ENCODE results near the gene C15orf61.
A peak's percentile ranks its signal among the peaks of the same experiment; 100 is the strongest.

C15orf61 gene

DNA sequence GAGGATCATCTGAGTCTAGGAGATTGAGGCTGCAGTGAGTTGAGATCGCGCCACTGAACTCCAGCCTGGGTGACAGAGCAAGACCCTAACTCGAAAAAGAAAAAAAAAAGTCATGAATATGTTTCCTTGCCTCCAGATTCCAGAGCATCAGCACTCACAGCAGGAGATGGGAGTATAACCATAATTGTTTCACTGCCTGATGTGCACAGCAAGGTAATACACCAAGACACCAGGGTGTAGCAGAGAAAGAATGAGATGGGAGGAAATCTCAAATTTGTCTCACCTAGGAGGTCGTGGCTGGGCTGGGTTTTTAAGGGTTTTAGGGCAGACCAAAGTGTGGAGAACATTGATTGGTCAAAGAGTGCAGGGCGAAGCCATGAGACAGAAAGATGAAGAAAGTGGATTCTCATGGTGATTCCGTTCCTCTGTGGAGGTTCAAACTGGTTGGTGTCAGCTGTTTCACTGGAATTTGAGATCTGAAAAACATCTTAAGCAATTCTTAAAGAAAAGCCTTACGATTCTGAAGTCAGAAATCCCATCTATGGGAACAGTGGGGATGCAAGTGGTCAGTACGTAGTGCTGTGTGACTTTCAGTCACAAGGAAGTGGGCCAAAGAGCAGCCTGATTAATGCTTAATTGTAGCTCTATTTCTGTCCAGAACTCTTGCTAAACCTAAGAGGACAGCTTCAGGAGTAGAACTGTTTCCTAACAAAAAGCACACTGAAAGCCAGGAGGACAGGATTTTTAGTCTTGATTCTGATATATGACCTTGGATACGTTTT, 7.8 kb upstream of the C15orf61 start:
- no peak overlapping the region for H3K4me3 ChIP-seq (ENCODE audit: low read depth, low read length)
- TF ChIP-seq, protein P1, sequence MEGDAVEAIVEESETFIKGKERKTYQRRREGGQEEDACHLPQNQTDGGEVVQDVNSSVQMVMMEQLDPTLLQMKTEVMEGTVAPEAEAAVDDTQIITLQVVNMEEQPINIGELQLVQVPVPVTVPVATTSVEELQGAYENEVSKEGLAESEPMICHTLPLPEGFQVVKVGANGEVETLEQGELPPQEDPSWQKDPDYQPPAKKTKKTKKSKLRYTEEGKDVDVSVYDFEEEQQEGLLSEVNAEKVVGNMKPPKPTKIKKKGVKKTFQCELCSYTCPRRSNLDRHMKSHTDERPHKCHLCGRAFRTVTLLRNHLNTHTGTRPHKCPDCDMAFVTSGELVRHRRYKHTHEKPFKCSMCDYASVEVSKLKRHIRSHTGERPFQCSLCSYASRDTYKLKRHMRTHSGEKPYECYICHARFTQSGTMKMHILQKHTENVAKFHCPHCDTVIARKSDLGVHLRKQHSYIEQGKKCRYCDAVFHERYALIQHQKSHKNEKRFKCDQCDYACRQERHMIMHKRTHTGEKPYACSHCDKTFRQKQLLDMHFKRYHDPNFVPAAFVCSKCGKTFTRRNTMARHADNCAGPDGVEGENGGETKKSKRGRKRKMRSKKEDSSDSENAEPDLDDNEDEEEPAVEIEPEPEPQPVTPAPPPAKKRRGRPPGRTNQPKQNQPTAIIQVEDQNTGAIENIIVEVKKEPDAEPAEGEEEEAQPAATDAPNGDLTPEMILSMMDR (IDR thresholded peaks at IDR 0.05; ENCODE audit: low read depth, low read length), result no peak

DNA sequence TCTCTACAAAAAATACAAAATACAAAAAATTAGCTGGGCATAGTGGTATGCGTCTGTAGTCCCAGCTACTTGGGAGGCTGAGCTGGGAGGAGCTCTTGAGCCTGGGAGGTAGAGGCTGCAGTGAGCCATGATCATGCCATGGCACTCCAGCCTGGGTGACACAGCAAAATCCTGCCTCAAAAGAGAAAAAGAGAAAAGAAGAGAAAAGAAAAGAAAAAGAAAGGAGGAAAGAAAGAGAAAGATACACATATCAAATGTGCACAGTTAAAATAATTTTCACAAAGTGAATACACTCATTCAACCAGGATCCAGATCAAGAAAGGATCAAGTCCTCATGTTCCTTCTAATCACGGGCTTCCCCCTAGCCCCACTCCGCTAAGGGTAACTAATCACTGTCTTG, 5.8 kb upstream of the C15orf61 start:
- TF ChIP-seq, protein P1 (IDR thresholded peaks at IDR 0.05; ENCODE audit: low read depth, low read length), result no peak
- no peak overlapping the region for H3K4me3 ChIP-seq (ENCODE audit: low read depth, low read length)

DNA sequence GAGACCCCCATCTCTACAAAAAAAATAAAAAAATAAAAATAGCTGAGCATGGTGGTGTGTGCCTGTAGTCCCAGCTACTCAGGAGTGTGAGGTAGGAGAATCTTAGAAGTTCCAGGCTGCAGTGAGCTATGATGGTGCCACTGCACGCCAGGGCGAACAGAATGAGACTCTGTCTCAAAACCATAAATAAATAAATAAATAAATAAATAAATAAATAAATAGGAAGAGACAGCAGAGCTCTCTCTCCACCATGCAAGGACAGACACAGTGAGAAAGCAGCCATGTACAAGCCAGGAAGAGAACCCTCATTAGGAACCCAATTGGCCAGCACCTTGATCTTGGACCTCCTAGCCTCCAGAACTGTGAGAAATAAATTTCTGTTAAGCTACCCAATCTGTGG, 5.4 kb upstream of the C15orf61 start:
- H3K4me3 ChIP-seq (ENCODE audit: low read depth, low read length), result no peak overlapping the region
- TF ChIP-seq, protein P1 (IDR thresholded peaks at IDR 0.05; ENCODE audit: low read depth, low read length), result no peak

DNA sequence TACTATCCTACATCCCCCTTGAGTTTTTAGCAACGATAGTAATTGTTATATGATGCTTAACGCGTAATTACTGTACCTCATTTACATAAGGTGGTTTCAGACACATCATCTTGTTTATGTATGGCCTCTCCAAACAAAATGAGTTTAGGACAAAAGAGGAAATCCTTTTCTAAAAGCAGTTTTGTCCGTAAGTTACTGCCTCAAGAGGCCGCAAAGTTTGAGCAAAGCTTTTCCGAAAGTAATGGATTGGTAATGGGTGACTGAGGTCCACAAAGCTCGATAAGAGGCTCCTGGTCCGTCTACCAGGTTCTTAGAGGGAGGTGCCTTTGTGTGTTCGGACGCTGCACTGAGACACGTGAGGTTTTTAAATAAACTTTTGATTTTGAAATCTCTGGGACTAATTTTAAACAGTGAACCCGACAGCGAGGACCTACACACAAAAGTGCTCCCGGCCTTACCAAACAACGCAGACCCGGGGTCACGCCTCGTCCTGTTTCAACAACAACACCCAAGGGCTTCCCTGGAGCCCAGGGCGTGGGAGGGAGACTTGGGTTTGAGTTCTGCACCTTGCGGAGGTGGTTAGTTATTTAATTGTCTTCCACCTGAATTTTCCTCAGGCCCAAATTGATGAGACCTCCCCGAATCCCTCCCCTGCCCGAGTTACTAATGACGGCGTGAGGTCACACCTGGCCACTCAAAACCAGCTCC, 456 bp upstream of the C15orf61 start:
- H3K4me3 ChIP-seq (ENCODE audit: low read depth, low read length), result peak overlapping the region; percentile 83

DNA sequence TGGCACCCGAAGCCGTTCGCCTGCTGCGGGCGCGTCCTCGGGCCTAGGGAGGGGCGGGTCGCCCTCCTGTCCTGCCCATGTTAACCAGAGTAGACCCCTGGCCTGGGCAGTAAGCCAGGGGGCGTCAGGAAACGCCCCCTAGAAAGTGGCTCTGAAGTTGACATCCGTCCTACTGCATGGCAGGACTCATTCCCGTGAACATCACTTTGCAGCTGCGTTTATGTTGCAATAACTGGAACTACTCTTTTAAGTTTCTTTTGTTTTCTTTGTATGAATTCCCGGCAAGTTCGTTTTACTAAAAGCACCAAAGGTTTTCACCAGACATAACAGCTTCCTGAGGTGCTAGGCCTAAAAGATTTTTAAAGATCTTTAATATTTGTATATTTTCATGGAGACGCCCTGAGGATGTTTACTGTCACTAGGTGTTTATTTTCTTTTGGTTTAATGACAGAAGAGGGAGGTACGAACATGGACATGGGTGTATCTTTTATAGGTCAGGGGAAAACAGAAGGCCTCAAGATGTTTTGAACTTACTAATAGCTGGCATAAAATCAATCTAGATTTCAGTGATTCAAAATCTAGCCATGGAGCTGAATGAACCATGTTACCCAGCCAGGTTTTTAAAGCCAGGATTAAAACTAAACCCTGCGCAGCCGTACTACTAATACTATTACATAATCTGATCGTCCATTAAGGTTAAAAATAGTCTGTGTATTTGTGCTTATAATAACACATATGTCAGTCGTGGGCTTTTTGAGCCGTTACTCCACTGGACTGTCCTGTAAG, 1.0 kb downstream of the C15orf61 start:
- H3K4me3 ChIP-seq (ENCODE audit: low read depth, low read length), result peak overlapping the region; percentile 83
- TF ChIP-seq, protein P1 (IDR thresholded peaks at IDR 0.05; ENCODE audit: low read depth, low read length), result no peak

More for the DNA sequence above, 456 bp upstream of the C15orf61 start:
- TF ChIP-seq, protein P1 (IDR thresholded peaks at IDR 0.05; ENCODE audit: low read depth, low read length), result no peak

DNA sequence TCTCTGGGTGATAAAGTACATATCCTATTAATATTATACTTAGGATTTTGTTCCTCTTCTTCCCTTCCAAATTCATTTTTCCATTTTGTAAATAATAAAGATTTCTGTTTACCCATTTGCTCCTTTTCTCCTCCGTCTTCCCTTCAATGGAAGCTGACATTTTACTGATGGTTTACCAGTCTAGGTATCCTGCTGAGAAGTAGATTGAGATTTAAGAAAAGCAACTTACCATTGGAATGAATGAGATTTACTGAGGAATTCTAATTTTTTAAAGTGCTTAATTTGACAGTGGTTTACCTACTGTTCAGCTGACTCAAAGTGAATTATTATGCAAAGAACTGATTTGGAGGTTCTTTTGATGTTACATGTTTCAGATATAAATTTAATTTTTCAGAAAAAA, 2.4 kb downstream of the C15orf61 start:
- no peak overlapping the region for H3K4me3 ChIP-seq (ENCODE audit: low read depth, low read length)
- TF ChIP-seq, protein P1 (IDR thresholded peaks at IDR 0.05; ENCODE audit: low read depth, low read length), result no peak

Measured in WI38 (cell line).